OCI-LY1 (cell line): ENCODE data around the gene TBL1Y.

Source experiments
- EZH2 ChIP-seq: fragments of 200-600 bp; sonication (generic), shearing (Covaris generic); IDR thresholded peaks from 2 replicates; pipeline ENCODE4 v1.8.0; 2017; ENCODE audit warnings: borderline replicate concordance, mixed run types, mild to moderate bottlenecking, antibody characterized with exemption, low read length, moderate library complexity, mixed read lengths
- TF ChIP-seq, protein P1 (sequence below): fragments of 200-600 bp; sonication (generic), shearing (Covaris generic); IDR thresholded peaks from 2 replicates; pipeline ENCODE4 v1.5.1; 2017; ENCODE audit warnings: mild to moderate bottlenecking, antibody characterized with exemption, low read length, moderate library complexity, mixed read lengths

DNA sequence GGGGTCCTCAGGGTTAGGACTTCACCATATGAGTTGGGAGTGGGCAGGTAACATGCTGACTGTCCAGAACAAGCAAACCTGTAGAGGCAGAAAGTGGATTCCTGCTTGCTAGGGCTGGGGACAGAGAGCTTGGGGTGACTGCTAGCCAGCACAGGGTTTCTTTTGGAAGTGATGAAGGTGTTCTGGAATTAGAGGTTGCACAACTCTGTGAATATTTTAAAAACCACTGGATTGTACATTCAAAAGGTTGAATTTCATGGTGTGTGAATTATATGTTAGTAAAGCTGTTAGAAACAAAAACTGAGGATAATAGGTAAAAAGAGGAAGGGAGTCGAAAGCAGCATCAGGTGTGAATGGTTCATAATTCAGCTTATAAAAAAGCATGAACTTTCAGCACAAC lies 57.7 kb downstream of the TBL1Y start:
- TF ChIP-seq, protein P1, sequence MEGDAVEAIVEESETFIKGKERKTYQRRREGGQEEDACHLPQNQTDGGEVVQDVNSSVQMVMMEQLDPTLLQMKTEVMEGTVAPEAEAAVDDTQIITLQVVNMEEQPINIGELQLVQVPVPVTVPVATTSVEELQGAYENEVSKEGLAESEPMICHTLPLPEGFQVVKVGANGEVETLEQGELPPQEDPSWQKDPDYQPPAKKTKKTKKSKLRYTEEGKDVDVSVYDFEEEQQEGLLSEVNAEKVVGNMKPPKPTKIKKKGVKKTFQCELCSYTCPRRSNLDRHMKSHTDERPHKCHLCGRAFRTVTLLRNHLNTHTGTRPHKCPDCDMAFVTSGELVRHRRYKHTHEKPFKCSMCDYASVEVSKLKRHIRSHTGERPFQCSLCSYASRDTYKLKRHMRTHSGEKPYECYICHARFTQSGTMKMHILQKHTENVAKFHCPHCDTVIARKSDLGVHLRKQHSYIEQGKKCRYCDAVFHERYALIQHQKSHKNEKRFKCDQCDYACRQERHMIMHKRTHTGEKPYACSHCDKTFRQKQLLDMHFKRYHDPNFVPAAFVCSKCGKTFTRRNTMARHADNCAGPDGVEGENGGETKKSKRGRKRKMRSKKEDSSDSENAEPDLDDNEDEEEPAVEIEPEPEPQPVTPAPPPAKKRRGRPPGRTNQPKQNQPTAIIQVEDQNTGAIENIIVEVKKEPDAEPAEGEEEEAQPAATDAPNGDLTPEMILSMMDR = no peak
- no peak for TF ChIP-seq EZH2
